Central memory CD8-positive, alpha-beta T cell (primary cell): ENCODE results near the gene CTTNBP2NL.

ENCODE experiments used
- ATAC-seq: fragments of 150-1000 bp; cut with Tn5 transposase; replicated peaks from 2 replicates; pipeline ENCODE4 v1.10.0; 2022; ENCODE audit warnings: mild to moderate bottlenecking, moderate FRiP score, moderate number of reproducible peaks; ENCODE audit not compliant: poor library complexity, severe bottlenecking; ENCODE audit errors: extremely low read depth
- DNase-seq, 2 donors: peaks; one replicate each; pipeline ENCODE4 v3.0.0; 2021; ENCODE audit warnings: low spot score in 2 of 2
- H3K27ac Mint-ChIP-seq: one replicate; pipeline ENCODE4 v1.8.0; 2022; ENCODE audit warnings: low read depth, mild to moderate bottlenecking, moderate library complexity, mixed read lengths
- H3K27me3 Mint-ChIP-seq: one replicate; pipeline ENCODE4 v1.8.0; 2022; ENCODE audit warnings: mixed read lengths
- H3K36me3 Mint-ChIP-seq: one replicate; pipeline ENCODE4 v1.8.0; 2022; ENCODE audit warnings: mild to moderate bottlenecking, moderate library complexity, mixed read lengths; ENCODE audit not compliant: insufficient read depth
- H3K4me1 Mint-ChIP-seq: one replicate; pipeline ENCODE4 v1.8.0; 2022; ENCODE audit warnings: mixed read lengths
- H3K4me3 Mint-ChIP-seq: one replicate; pipeline ENCODE4 v1.8.0; 2022; ENCODE audit warnings: mild to moderate bottlenecking, moderate library complexity, mixed read lengths
- H3K9me3 Mint-ChIP-seq: one replicate; pipeline ENCODE4 v1.8.0; 2022; ENCODE audit warnings: mixed read lengths

The CTTNBP2NL gene

GRCh38 chr1:112509005-112509659 is 113.1 kb downstream of the CTTNBP2NL start:
- peaks cover 21% of the 10 kb centered on the region for H3K27me3 Mint-ChIP-seq
- H3K27ac Mint-ChIP-seq: no peak overlapping the region
- peak; percentile 44 for ATAC-seq
- H3K4me1 Mint-ChIP-seq: peaks cover 7% of the 10 kb centered on the region
- peak overlapping the region; percentile 84 for H3K4me3 Mint-ChIP-seq
- DNase-seq: peak in 1 of 2 donors; percentile 22
- no peaks in the 10 kb centered on the region for H3K9me3 Mint-ChIP-seq
- H3K36me3 Mint-ChIP-seq: peaks cover 2% of the 10 kb centered on the region

- Mint-ChIP-seq H3K4me3 (peak overlapping the region; percentile 84), H3K4me1 (peaks cover 7% of the 10 kb centered on the region), H3K27me3 (peaks cover 15% of the 10 kb centered on the region), H3K36me3 (peaks cover 2% of the 10 kb centered on the region), H3K9me3 (no peaks in the 10 kb centered on the region), H3K27ac (no peak overlapping the region)
- no peak for ATAC-seq
- no peak for DNase-seq
Measured at GRCh38 chr1:112509660-112510178, 113.7 kb downstream of the CTTNBP2NL start.

GRCh38 chr1:112510340-112510739 is 114.3 kb downstream of the CTTNBP2NL start:
- no peaks in the 10 kb centered on the region for H3K9me3 Mint-ChIP-seq
- peaks cover 2% of the 10 kb centered on the region for H3K36me3 Mint-ChIP-seq
- ATAC-seq (no peak), DNase-seq (no peak)
- H3K4me3 Mint-ChIP-seq: peak overlapping the region; percentile 84
- H3K27ac Mint-ChIP-seq: no peak overlapping the region
- peaks cover 9% of the 10 kb centered on the region for H3K27me3 Mint-ChIP-seq
- H3K4me1 Mint-ChIP-seq: peaks cover 7% of the 10 kb centered on the region
